Peyer's patch (tissue), 4 donors: ENCODE data around the gene RNF126.

ENCODE experiments used
- POLR2A ChIP-seq, 2 donors: fragments of 450-650 bp; IDR thresholded peaks; one replicate each; pipeline ENCODE4 v1.5.1; 2017; ENCODE audit warnings: antibody characterized with exemption in 2 of 2, mild to moderate bottlenecking in 2 of 2, moderate library complexity in 2 of 2
- TF ChIP-seq, protein P1 (sequence below), 6 experiments: fragments of 450-650 bp in 4 of 6; fragments of 200-600 bp in 2 of 6; sonication (generic) in 1 of 6; IDR thresholded peaks; one replicate each; pipeline ENCODE4 v1.5.1; 2017 to 2019; ENCODE audit warnings: antibody characterized with exemption in 6 of 6, mild to moderate bottlenecking in 3 of 6, moderate library complexity in 1 of 6

DNA sequence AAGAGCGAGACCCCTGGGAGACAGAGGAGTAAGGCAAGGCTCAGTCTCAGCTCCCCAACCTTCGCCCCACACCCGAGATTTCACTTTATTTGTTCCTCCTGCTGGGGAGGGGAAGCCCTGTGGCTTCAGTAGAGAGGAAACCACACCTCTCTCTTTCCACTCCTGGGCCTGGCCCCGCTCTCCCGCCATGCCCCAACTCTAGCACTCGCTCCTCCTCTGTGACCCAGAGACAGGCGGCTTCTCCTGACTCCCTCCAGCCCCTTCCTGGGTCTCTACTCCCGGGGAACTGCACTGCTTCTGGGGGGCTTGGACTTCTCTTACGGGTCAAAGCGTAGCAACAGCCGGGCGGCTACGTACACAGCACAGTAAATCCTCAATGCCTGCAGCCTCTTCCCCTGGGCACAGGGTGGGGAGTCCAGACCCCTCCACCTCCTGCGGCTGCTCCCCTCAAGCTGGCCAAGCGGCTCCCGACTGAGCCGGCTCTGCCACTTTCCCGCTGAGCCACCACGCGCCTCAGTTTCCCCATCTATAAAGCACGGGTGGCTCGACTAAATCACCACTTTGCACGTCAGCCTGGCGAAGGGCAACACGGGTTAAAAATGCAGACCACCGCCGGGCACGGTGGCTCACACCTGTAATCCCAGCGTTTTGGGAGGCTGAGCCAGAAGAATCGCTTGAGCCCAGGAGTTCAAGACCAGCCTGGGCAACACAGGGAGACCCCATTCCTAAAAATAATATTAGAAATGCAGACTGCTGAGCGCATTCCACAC, 1.4 kb downstream of the RNF126 start:
- TF ChIP-seq, protein P1, sequence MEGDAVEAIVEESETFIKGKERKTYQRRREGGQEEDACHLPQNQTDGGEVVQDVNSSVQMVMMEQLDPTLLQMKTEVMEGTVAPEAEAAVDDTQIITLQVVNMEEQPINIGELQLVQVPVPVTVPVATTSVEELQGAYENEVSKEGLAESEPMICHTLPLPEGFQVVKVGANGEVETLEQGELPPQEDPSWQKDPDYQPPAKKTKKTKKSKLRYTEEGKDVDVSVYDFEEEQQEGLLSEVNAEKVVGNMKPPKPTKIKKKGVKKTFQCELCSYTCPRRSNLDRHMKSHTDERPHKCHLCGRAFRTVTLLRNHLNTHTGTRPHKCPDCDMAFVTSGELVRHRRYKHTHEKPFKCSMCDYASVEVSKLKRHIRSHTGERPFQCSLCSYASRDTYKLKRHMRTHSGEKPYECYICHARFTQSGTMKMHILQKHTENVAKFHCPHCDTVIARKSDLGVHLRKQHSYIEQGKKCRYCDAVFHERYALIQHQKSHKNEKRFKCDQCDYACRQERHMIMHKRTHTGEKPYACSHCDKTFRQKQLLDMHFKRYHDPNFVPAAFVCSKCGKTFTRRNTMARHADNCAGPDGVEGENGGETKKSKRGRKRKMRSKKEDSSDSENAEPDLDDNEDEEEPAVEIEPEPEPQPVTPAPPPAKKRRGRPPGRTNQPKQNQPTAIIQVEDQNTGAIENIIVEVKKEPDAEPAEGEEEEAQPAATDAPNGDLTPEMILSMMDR (IDR thresholded peaks at IDR 0.05): no peak
- no peak for TF ChIP-seq POLR2A (IDR thresholded peaks at IDR 0.05)
